ENCODE data around the gene TLX3. TPM values are rescaled to one million over a fixed set of nuclear protein-coding genes. Genes with fewer than 3 reads are reported as not detected.

TLX3 gene
- total RNA-seq, 1 donor from 2014 or later, result not detected

GRCh38 chr5:171300358-171300757, 8.7 kb upstream of the TLX3 start:
- ATAC-seq (no peak), DNase-seq (ENCODE audit: low spot score) (no peak)

DNA sequence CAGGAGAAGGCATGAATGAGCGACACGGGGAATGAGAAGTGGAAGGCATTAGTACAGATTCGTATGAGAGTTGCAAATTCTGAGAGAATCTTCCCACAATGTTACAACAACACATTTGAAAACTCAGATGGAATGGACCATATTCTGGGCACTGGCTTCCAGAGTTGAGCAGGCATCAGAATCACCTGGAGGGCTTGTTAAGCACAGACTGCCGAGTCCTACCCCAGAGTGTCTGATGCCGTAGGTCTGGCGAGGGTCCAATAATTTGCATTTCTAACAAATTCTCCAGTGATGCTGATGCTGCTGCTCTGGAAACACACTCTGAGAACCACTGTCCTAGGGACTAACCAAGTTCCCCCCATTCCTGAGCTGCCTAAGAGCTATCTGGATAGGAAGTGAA, 2.9 kb upstream of the TLX3 start:
- ATAC-seq, result no peak

GRCh38 chr5:171306781-171307591, 2.1 kb upstream of the TLX3 start:
- DNase-seq (ENCODE audit: low spot score) (peak; percentile 10), ATAC-seq (no peak)

More for the DNA sequence above, 2.9 kb upstream of the TLX3 start:
- no peak for DNase-seq (ENCODE audit: low spot score)

- ATAC-seq, result no peak
These were observed 1.1 kb upstream of the TLX3 start for GRCh38 chr5:171307789-171308452.

GRCh38 chr5:171309276-171310211, 496 bp downstream of the TLX3 start:
- no peak for ATAC-seq
- DNase-seq (ENCODE audit: low spot score), result no peak

More at GRCh38 chr5:171307789-171308452, 1.1 kb upstream of the TLX3 start:
- DNase-seq (ENCODE audit: low spot score), result no peak

- peak; percentile 22 for DNase-seq (ENCODE audit: low spot score)
- peak; percentile 50 for ATAC-seq
These were observed 1.3 kb downstream of the TLX3 start for GRCh38 chr5:171310212-171310818.

DNA sequence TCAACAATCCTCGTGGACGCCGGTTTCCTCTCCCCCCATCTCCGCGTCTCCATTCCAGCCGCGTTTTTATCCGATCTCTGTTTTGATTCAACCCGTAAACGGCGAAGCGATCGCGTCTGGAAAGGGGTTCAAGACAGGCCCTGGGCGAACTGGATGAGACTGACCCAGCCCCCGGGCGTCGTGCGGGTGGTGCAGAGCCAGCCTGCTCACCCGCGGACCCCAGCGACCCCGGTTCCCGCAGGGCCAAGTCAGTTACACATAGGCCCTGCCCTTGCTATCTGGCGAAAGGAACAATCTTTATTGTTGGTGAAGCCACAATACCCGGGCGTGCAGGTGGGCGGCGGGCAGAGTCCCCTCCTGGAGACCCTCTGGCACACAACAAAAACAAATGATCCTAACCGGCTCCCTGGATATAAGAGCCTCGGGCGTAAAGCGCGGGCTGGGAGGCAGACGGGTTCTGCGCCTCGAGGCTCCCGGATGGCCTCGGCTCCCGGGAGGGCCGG, 1.8 kb downstream of the TLX3 start:
- ATAC-seq, result no peak
- DNase-seq (ENCODE audit: low spot score), result peak; percentile 37

DNA sequence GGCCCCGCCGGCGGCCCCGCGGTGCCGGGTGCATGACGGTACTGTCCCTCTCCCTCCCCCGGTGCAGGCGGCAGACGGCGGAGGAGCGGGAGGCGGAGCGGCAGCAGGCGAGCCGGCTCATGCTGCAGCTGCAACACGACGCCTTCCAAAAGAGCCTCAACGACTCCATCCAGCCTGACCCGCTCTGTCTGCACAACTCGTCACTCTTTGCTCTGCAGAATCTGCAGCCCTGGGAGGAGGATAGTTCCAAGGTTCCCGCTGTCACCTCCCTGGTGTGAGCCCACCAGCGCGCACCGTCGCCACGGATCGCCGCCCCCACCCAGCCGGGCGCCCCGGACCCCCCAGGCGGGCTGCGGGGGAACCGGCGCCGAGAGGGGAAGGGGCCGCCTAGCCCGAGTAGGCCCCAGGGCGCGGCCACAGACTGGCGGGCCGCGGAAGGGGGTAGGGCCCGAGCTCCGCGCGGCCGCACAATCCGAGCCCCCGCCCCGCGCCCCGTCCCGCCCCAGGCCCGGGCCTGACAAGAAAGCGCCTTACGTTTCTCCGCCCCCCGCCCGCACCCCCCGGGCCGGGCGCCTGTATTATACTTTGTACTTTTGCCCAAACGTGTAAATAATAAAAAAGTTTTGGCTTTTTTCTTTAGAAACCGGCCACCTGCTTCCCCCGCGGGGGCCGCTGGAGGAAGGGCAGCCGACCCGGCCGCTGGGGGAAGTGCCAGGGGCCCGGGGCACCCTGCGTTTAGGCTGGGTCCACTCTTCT, 2.5 kb downstream of the TLX3 start:
- DNase-seq (ENCODE audit: low spot score) (peak; percentile 12), ATAC-seq (peak; percentile 45)

DNA sequence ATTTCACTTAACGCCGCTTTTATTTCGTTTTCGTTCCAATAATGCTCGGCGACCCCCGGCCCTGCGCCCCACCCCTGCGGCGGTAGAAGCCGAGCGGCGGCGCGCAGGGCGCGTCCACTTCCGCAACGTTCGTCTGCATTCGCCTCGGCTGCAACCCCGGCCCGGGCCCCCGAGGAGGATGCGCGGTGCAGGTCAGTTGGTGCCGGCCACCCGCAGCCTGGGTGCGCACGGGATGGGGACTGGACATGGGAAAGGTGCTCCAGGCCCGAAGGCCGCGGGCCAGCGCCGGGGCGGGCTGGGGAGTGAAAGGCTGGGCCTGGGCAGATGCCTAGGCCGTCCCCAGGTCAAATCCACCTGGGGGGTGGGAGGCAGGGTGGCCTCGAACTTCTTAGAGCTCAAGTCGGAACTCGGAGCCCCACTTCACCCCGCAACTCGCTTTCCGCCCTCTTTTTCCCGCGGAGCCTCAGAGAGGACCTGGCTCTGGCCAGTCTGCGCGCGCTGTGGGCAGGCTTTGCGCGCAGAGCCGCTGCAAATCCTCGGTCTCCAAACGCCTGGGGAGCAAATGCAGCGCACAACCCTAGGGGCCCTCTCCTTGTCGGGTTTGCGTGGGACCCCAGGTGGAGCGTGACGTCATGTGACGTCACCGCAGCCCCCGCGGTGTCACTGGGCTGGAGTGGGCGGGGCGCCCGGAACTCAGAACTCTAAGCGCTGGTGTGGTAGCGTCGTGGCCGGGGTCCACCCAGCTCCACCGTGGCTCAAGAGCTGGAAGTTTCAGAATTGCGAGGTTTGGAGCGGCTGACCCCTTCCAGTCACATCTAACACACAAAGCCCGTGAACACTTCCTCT, 3.3 kb downstream of the TLX3 start:
- DNase-seq (ENCODE audit: low spot score) (peak; percentile 41), ATAC-seq (no peak)

DNA sequence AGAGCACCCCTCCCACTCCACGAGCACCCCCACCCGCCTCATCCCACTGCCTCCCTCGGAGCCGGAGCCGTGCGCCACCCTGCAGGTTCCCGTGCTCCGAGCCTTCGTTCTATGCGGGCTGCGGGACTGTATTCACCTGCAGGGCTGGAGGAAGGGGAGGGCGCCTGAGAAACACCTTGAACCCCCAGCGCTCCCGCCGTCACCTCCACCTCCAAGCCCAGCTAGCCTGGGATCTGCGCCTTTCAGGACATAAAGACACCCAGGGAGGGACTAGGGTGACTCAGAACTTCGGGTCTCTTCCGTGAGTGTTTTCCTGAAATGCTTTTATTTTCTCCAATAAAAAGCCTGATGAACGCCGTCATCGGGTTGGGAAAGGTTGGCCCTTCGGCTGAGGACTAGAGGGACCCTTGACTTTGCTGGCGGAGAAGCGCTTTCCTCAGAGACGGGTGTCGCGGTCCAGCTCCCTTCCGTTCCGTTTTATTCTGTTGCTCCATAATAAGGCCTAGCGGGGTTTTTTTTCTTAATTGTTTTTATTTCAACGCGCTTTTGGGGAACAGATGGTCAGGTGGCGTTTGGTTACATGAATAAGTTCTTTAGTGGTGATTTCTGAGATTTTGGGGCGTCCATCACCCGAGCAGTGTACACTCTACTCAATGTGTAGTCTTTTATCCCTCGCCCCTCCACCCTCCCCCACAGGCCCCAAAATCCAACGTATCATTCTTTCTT, 4.6 kb downstream of the TLX3 start:
- DNase-seq (ENCODE audit: low spot score), result peak; percentile 7
- ATAC-seq, result no peak

- DNase-seq (ENCODE audit: low spot score), result no peak
- peak; percentile 9 for ATAC-seq
These were observed 5.8 kb downstream of the TLX3 start for GRCh38 chr5:171314728-171315385.

GRCh38 chr5:171315386-171315891, 6.4 kb downstream of the TLX3 start:
- no peak for ATAC-seq
- DNase-seq (ENCODE audit: low spot score), result no peak

DNA sequence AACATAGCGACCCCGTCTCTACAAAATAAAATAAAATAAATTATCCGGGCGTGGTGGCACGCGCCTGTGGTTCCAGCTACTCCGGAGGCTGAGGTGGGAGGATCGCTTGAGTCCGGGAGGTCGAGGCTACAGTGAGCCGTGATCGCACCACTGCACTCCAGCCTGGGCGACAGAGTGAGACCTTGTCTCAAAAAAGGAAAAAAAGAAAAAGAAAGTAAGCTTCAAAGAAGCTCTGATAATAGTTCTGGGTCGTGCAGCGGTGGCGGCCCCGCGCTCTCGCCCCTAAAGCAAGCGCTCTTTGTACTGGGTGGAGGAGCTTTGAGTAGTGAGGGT, 6.8 kb downstream of the TLX3 start:
- ATAC-seq (no peak), DNase-seq (ENCODE audit: low spot score) (no peak)

DNA sequence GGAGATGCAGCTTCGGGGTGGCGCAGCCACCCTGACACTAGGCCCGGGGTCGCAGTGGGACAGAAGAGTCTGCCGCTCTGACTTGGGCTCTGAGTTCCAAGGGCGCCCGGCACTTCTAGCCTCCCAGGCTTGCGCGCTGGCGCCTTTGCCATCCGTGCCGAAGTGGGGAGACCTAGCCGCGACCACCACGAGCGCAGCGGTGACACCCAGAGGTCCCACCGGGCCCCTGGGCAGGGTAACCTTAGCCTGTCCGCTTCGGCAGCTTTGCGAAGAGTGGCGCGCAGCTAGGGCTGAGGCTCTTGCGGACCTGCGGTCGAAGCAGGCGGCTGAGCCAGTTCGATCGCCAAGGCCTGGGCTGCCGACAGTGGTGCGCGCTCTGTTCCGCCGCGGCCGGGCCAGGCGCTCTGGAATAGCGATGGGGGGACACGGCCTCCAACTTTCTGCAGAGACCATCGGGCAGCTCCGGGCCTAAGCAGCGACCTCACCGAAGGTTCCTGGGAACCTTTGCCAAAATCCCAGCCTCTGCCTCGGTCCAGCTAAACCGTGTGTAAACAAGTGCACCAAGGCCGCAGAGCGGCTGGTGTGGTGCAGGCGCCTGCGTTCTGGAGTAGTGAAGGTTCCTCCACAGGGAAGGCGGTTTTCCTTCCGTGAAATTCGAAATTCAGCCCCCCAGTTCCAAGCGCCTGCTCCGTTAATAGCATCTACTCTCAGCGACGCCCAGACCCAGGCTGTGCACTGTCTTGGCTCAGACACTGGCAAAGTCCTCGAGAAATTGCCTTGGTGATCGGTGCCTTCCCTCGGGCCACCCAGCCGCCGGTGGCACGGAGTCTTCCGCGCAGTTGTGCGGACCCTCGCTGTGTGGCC, 7.4 kb downstream of the TLX3 start:
- peak; percentile 75 for ATAC-seq
- DNase-seq (ENCODE audit: low spot score), result no peak

DNA sequence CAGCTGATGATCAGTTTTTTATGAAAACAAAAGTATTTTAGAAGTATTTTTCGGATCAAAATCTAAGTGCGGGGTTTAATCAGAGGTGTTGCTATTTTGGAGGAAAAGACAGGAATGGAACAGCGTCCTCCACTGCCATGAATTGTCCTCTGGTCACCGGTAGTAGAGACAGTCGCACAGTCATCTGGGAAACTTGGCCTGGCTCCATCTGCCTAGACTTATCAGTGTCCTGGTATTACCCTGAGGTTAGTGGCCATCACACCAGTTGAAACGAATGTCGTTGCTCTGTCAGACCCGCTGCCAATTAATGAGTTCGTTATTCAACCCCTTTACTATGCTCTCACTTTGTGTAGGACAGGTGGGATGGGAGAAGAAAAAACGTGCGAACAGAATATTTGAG, 8.2 kb downstream of the TLX3 start:
- peak; percentile 60 for ATAC-seq
- DNase-seq (ENCODE audit: low spot score), result no peak

GRCh38 chr5:171318026-171318425, 9.0 kb downstream of the TLX3 start:
- DNase-seq (ENCODE audit: low spot score) (no peak), ATAC-seq (no peak)

GRCh38 chr5:171321447-171321846, 12.4 kb downstream of the TLX3 start:
- DNase-seq (ENCODE audit: low spot score) (no peak), ATAC-seq (no peak)

All from left lobe of liver (tissue), 2 donors.